ENCODE results near the gene ZSCAN21.

The ZSCAN21 gene

DNA sequence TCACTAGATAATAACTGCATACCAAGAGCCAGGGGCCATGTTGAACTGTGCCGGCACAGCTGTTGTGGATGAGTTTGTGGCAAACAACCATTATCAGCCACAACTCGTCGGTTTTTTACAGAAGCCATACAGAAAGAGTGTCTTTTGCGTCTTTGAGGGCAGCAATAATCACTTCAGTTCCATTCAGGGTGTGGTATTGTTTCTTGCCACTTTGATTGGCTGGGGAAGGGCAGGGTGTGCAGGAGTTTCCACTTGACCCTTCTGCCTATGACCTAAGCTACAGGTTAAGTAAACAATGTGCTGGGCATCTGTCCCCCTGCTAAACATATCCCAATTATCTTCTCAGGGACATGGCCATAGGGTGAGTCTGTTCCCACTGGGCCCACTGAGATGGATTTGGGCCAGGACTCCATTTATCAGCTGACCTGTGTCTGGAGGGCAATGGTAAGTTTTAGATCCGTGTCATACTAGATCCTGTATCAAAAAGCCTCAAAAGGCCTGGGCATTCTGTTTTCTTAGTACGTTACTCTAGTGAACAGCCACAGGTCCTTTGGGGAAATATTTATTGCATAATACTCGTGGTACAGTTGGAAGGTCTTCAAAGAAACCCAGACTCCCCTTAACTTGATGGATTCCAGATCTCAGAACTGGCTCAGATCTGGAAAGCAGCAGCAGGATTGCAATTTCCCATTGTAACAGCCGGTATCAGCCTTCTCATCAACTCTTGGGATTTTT lies 16.0 kb downstream of the ZSCAN21 start:
- TF ChIP-seq FOXP2 (optimal IDR thresholded peaks at IDR 0.05; ENCODE audit: borderline replicate concordance, extremely low read depth, extremely low read length, insufficient read depth): no peak
- no peak for TF ChIP-seq SIN3A (IDR thresholded peaks at IDR 0.05; ENCODE audit: borderline replicate concordance, insufficient read depth, low read length)
- TF ChIP-seq, protein P1, sequence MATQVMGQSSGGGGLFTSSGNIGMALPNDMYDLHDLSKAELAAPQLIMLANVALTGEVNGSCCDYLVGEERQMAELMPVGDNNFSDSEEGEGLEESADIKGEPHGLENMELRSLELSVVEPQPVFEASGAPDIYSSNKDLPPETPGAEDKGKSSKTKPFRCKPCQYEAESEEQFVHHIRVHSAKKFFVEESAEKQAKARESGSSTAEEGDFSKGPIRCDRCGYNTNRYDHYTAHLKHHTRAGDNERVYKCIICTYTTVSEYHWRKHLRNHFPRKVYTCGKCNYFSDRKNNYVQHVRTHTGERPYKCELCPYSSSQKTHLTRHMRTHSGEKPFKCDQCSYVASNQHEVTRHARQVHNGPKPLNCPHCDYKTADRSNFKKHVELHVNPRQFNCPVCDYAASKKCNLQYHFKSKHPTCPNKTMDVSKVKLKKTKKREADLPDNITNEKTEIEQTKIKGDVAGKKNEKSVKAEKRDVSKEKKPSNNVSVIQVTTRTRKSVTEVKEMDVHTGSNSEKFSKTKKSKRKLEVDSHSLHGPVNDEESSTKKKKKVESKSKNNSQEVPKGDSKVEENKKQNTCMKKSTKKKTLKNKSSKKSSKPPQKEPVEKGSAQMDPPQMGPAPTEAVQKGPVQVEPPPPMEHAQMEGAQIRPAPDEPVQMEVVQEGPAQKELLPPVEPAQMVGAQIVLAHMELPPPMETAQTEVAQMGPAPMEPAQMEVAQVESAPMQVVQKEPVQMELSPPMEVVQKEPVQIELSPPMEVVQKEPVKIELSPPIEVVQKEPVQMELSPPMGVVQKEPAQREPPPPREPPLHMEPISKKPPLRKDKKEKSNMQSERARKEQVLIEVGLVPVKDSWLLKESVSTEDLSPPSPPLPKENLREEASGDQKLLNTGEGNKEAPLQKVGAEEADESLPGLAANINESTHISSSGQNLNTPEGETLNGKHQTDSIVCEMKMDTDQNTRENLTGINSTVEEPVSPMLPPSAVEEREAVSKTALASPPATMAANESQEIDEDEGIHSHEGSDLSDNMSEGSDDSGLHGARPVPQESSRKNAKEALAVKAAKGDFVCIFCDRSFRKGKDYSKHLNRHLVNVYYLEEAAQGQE (IDR thresholded peaks at IDR 0.05; ENCODE audit: insufficient read depth in 1 of 2, low read depth in 2 of 2, low read length in 2 of 2): no peak
- no peak for TF ChIP-seq POLR2AphosphoS5 (IDR thresholded peaks at IDR 0.05; ENCODE audit: low read depth, low read length)

DNA sequence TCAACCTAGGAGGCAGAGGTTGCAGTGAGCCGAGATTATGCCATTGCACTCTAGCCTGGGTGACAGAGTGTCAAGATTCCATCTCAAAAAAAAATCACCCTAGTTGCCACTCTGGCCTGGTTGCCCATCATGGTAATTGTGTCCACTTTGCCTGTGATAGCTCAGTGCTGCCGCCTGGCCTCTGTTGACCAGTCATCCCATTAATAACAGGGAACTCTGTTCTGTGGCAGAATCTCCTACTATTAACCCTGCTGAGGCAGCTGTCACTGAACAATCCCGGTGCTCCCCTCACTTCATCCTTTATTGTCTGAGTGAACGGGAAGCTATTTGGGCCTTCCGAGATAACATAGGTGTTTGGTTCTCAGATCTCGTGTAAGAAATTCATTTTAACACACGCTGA lies 17.4 kb downstream of the ZSCAN21 start:
- TF ChIP-seq, protein P1 (IDR thresholded peaks at IDR 0.05; ENCODE audit: insufficient read depth in 1 of 2, low read depth in 2 of 2, low read length in 2 of 2): no peak
- TF ChIP-seq FOXP2 (optimal IDR thresholded peaks at IDR 0.05; ENCODE audit: borderline replicate concordance, extremely low read depth, extremely low read length, insufficient read depth) (no peak), TAF1 (IDR thresholded peaks at IDR 0.05; ENCODE audit: borderline replicate concordance, insufficient read depth, low read length) (no peak), SIN3A (IDR thresholded peaks at IDR 0.05; ENCODE audit: borderline replicate concordance, insufficient read depth, low read length) (no peak), POLR2AphosphoS5 (IDR thresholded peaks at IDR 0.05; ENCODE audit: low read depth, low read length) (no peak)

- no peak for TF ChIP-seq FOXP2 (optimal IDR thresholded peaks at IDR 0.05; ENCODE audit: borderline replicate concordance, extremely low read depth, extremely low read length, insufficient read depth)
- no peak for TF ChIP-seq TAF1 (IDR thresholded peaks at IDR 0.05; ENCODE audit: borderline replicate concordance, insufficient read depth, low read length)
- no peak for TF ChIP-seq SIN3A (IDR thresholded peaks at IDR 0.05; ENCODE audit: borderline replicate concordance, insufficient read depth, low read length)
- TF ChIP-seq, protein P1 (IDR thresholded peaks at IDR 0.05; ENCODE audit: insufficient read depth in 1 of 2, low read depth in 2 of 2, low read length in 2 of 2): no peak
- no peak for TF ChIP-seq POLR2AphosphoS5 (IDR thresholded peaks at IDR 0.05; ENCODE audit: low read depth, low read length)
Observed at GRCh38 chr7:100069991-100070390, 20.4 kb downstream of the ZSCAN21 start.

DNA sequence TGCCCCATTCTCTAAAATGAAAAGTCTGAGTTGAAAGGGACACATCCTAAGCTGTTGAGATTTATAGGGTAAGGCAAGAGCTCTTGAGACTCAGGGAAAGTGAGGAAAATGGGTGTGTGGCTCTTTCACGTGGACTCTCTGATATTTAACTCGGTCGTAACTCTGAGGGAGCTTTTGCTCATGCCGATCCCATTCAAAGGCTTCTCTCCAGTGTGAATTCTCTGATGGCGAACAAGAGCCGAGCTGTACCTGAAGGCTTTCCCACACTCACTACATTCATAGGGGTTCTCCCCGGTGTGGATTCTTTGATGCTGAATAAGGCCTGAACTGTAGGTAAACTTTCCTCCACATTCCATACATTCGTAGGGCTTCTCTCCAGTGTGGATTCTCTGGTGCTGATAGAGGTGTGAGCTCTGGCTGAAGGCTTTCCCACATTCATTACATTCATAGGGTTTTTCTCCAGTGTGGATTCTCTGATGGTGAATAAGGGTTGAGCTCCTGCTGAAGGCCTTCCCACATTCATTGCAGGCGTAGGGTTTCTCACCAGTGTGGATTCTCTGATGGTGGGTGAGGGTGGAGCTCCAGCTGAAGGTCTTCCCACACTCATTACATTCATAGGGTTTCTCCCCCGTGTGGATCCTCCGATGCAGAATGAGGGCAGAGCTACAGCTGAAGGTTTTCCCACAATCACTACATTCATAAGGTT lies 21.6 kb downstream of the ZSCAN21 start:
- no peak for TF ChIP-seq TAF1 (IDR thresholded peaks at IDR 0.05; ENCODE audit: borderline replicate concordance, insufficient read depth, low read length)
- TF ChIP-seq POLR2AphosphoS5 (IDR thresholded peaks at IDR 0.05; ENCODE audit: low read depth, low read length): no peak
- no peak for TF ChIP-seq SIN3A (IDR thresholded peaks at IDR 0.05; ENCODE audit: borderline replicate concordance, insufficient read depth, low read length)
- no peak for TF ChIP-seq FOXP2 (optimal IDR thresholded peaks at IDR 0.05; ENCODE audit: borderline replicate concordance, extremely low read depth, extremely low read length, insufficient read depth)
- TF ChIP-seq, protein P1 (IDR thresholded peaks at IDR 0.05; ENCODE audit: insufficient read depth in 1 of 2, low read depth in 2 of 2, low read length in 2 of 2): no peak

All from PFSK-1 (cell line).